HG02840 (cell line): ENCODE measurements around the gene LDB3.
"Not testable (repeated sequence)": the region's sequence is repeated elsewhere in the genome, so short reads cannot be mapped to it uniquely, and the experiment has no call there.

Source experiments
- ATAC-seq: cut with Tn5 transposase; IDR thresholded peaks from one replicate; pipeline ENCODE4 v1.9.1; 2021; ENCODE audit warnings: mild to moderate bottlenecking, moderate library complexity, moderate number of reproducible peaks; ENCODE audit not compliant: unreplicated experiment, low FRiP score

LDB3 gene

DNA sequence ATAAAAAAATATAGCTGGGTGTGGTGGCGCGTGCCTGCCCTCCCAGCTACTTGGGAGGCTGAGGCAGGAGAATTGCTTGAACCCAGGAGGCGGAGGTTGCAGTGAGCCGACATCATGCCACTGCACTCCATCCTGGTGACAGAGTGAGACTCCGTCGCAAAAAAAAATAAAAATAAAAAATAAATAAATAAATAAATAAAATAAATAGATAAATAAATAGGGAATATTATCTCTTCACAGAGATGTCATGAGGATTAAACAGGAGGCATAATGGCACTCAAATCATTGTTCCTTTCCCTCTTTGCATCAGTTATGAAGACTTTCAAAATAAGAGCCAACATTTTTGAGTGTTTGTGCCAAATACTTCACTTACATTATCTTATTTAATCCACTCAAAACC lies 56.1 kb downstream of the LDB3 start:
- ATAC-seq = no peak

DNA sequence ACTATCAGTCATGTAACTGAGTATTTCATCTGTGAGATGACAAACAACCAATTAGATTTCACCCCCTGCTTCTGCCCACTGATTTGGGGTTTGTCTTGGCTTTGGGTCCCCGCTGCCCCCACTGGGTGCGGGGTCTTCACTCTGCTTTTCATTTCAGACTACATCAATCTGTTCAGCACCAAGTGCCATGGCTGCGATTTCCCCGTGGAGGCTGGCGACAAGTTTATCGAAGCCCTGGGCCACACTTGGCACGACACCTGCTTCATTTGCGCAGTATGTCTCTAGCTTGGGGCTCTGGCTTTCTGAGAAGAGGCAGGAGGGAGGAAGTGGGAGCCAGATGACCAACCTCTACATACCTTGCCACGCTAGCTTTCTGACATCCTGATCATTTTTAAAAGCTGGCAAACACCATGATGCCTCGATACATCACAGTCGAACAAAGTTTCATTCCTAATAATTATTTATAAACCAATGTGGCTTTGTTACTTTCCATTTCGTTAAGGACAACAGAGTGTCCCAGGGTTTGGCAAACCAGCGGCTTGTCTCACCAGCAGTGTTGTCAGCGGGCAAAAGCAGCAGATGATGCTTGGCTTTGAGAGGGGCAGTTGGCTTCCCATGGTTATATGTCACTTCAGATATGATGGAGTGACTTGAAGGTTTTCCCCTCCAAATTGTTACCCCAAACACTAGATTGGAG lies 57.8 kb downstream of the LDB3 start:
- ATAC-seq = no peak

DNA sequence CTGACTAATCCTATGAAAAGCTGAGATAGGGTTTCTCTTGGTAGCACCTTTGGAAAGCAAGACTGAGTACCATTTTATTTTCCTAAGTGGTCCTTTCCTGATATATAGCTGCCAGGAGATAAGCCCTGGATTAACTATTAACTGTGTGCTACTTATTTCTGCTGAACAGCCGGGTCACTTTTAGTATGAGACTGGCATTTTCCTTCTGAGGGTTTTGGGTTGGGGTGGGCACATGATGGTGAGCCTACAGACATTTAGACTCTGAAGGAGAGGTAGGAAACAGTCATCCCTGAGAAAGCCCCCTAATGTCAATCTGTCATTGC lies 58.3 kb downstream of the LDB3 start:
- ATAC-seq = no peak

DNA sequence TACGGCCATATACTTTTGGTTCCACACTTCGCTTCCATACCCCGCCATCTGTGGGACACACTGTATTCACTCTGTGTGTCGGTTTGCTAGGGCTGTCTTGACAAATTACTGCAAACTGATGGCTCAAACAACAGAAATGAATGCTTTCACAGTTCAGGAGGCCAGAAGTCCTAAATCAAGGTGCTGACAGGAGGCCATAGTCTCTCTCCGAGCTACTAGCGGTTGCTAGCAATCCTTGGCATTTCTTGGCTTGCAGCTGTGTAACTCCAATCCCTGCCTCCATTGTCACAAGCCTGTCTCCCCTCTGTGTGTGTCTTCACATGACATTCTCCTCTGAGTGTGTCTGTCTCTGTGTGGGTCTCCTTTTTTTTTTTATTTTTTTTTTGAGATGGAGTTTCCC lies 59.2 kb downstream of the LDB3 start:
- ATAC-seq = no peak

DNA sequence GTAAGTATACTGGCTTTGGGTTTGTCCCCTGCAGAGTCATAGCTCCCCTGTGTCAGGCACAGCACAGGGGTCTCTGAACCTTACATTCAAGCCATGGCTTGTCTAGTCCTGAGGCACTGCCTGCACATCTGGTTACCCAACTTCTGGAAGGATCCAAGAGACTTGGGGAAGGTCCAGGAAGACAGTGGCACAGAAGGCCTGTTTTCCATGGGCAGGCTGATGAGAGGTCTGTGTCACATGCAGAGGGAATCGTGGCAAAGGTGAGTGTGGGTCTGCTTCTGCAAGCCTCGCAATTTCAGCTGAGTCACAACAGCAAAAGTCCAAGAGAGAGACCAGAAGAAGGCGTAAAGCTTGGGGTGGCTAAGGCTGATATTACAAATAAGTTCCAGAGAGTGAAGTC lies 59.7 kb downstream of the LDB3 start:
- ATAC-seq = no peak

DNA sequence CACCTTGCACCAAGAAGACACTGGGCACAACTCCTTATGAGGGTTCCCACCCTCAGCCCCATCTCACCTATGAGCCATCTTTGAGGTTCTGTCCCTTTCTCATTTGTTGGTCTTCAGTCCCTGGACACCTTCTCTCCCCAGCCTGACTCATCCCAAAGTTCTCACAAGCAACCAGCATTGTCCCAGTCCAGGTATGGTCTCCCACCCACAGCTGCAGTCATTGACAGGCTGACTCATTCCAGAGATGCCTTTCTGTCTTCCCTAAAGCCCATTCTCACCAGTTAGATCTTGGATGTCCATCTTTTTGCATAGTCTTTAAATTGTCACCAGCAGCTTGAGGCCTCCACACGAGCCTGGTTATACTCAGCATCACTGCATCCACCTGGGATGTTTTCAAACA lies 61.4 kb downstream of the LDB3 start:
- no peak for ATAC-seq

DNA sequence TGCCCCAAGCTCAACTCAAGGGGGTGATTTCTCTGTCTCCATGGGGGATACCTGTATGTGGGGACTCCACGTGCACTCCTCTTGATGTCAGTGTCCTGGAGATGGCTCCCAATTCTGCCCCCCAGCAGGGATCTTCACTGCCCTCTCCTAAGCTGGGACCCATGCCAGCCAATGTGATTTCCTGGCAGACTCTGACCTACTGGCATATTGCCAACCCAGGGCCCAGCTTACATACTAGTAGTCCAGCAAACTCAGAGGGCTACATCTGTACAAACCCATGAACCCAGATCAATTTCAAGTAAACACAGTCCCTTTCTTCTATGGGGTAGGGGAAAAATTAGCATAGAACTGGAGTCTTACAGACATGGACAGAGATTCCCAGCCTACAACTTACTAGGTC lies 61.9 kb downstream of the LDB3 start:
- no peak for ATAC-seq

DNA sequence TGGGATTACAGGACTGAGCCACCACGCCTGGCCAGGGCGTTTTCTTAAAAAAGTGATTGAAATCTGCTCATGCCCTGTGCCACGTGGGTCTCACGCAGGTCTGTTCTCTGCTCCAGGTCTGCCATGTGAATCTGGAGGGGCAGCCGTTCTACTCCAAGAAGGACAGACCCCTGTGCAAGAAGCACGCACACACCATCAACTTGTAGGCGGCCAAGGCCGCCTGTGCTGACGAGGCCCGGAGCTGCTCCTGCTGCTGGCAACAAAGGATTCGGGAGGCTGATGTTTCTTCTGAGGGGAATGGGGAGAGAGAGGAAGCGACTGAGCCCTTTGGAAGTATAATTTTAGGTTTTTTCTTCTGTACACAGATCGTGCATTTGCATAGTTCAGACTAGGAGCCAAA lies 64.5 kb downstream of the LDB3 start:
- no peak for ATAC-seq

DNA sequence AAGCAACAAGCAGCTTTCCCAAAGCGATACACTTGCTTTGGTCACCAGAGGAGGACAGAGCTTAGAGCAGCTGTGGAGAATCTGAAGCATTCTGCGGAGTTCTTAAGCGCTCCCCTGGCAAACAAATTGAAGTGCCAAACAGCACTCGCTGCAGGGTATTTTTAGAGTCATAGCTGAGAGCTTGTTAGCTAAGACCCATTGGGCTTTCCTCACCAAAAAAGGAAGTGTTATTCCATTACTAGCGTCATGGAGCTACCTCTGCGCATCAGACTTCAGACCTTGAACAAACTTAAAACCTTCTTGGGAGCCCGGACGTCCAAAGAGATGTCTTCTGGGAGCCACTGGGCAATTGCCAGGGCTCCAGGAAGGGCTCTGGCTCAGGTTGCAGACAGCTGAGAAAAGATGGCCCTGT lies 65.0 kb downstream of the LDB3 start:
- no peak for ATAC-seq

DNA sequence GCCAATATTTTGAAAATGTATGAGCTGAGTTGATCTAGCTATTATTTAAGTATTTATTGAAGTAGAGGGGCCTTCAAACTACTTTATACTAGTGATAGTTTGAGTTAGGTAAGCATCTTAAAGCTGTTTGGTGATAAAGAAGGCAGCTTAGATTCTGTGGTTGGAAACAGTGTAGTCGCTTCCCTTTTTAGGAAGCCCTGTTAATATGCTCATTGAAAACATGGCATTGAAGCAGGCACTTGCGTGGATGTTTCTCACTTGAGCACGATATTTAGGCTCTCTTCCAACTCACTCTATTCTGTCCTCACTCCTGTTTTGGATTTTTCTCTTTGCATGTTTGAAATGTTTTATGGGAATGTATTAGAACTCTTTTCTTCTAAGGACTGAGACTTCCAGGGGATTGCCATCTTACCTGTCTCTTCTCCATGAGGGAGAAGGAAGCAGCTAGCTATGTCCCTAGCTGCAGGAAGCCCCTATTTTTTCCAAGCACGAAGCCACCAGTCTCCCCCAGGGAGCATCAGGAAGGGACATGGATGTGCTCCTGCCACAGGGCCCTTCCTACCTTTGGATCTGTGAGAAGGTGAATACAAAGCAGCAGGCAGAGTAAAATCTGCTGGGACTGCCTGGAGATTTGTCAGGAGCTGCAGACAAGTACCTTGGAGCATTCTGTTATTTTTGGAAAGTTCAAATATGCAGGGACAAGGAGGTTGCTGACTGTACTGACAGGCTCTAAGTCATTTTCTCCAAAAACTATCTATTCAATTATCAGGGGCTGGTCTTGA lies 66.1 kb downstream of the LDB3 start:
- no peak for ATAC-seq

DNA sequence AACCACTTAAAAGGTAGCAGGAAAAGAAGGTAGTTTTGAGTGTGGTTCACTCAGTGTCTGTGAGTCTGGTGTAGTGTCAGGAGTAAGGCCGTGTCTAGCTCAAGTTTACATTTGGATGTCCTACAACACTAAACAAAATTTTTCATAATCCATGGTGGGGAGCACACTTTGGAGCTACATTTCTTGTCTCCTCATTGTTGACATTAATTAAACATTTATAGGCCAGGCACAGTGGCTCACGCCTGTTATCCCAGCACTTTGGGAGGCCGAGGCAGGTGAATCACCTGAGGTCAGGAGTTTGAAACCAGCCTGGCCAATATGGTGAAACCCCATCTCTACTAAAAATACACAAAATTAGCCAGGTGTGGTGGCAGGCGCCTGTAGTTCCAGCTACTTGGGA lies 67.0 kb downstream of the LDB3 start:
- ATAC-seq = not testable (repeated sequence)

DNA sequence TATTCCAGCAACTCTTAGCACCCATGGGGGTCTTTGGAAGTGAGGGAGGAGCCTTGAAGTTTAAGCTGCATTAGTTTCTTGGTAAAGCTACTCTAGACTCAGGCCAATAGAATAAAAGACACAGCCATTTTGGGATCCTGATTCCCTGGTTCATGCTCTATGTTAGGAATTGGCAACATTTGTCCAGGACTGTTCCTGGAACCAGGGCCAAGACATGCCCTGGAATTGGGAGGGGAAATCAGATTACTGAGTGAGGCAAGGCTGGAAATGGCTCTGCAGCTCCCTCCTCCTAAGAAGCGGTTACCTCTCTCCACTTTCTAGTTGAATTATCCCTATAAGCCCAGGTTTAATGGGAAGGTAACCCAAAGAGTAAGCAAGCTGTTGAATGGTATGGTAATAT lies 73.9 kb downstream of the LDB3 start:
- ATAC-seq = no peak

DNA sequence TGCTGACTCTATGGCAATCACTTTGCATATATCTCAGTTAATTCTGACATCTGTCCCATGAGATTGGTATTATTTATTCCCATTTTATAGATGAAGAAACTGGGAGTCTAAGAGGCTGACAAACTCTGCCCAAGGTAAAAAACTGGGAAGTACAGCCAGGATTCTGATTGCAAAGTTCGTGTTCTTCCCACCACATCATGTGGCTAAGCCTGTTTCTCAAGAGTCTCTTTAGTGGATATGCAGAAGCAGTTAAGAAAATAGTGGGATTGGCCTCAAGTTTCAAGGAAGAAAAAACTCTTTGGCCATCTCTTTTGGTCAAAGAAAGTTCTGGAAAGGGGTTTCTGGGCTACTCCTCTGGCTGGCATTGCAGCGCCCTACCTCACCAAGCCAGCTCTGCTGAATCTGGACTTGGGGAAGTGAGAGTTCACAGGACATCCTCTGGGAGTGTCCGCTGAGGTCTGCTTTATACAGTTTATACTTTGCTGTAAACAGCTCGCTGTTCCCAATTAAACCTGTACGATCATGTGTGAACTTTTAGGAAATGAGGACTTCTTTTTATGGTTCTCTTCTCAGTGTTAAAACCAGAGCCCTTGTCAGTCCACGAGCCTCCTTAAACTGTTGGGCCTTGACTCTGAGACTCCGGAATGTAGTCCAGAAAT lies 75.9 kb downstream of the LDB3 start:
- no peak for ATAC-seq

DNA sequence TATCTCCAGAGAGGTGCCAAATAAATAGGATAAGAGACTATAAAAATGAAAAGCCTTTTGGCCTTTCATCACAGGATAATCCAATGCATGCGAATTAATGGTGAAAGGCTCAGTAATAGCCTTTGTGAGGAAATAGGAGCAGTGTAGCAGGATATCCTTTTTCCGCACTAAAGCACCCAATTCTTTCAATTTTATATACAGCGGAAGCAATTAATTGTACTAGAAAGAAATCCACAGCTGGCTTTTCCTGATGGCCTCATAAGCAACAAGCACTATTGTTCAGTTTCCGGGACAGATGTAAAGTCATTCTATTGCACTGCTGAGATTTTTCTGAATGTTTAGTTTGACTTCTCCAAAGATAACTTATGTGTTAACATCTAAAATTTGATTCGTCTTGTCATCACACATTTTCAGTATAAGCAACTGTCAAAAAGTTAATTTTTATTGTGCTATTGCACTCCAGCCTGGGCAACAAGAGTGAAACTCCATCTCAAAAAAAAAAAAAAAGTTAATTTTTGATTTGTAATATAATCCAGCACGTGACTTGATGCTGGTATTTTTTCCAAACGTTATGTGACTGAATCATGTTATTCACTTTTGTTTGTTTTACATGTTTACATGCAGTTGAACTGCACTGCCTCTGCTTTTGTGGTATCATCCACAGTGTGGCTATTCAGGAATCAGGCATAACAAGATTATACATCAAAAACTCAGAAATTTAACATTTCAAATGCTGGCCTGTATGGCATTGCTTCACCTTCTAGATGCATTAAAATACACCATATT lies 79.7 kb downstream of the LDB3 start:
- no peak for ATAC-seq

DNA sequence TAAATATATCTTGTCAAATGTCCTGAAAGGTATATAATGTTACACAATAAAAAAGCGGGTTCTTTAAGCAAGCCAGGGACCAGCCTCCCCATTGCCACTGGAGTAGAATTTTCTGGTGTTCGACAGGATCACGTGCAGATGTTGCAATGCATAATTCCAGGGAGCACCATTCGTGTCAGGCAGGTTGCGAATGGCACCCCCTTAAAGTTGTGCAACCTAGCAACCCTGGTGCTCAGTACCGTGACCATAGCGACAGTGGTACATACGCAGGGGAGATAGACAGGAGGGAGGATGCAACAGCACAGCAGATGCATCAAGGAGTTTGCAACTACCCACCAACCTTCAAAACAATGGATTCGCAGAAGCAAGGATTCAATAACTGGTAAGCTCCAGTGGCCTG lies 81.5 kb downstream of the LDB3 start:
- no peak for ATAC-seq

DNA sequence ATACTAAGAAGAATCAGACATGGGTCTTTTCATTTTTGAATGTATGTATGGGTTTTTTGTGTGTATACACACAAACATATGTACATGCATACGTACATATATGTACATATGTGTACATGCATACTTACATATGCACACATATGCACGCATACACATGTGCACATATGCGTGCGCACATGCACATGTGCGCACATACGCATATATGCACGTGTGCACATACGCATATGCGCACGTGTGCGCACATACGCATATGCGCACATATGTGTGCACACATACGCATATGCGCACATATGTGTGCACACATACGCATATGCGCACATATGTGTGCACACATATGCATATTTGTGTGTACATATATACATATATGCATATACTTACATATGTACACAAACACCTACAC lies 83.2 kb downstream of the LDB3 start:
- no peak for ATAC-seq

DNA sequence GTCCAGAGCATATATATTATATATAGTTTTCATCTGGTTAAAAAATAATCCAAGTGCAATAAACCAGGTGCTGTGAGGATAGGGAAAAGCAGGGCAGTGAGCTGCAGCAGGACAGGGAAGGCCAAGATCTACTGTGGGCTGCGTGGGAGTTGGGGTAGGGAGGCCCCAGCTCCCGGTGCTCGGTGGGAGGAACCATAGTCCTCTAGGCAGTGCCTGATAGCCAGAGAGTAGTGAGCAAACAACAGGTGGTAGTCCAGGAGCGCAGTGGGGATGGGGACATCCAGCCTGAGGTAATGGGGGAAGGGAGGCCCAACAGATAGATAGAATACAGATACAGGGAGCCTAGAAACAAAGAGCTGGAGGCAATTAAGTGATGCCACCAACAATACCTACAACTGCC lies 84.0 kb downstream of the LDB3 start:
- no peak for ATAC-seq

DNA sequence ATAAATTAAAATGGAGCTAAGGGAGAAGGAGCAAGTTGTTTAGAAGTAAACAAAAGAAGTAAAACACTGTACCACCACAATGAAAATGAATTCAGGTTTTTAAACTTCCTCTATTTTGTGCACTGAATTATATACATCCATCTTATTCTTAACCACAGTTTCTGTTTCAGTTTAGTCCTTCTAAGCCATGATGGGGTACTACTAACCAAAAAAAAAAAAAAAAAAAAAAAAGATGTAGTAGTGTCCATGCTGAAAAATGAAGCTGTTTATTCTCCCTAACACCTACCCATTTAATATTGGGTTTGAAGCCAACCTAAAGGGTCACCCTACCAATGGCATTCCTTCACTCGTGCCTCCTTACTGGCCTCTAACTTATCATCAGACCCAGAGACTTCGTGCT lies 84.7 kb downstream of the LDB3 start:
- ATAC-seq = no peak

DNA sequence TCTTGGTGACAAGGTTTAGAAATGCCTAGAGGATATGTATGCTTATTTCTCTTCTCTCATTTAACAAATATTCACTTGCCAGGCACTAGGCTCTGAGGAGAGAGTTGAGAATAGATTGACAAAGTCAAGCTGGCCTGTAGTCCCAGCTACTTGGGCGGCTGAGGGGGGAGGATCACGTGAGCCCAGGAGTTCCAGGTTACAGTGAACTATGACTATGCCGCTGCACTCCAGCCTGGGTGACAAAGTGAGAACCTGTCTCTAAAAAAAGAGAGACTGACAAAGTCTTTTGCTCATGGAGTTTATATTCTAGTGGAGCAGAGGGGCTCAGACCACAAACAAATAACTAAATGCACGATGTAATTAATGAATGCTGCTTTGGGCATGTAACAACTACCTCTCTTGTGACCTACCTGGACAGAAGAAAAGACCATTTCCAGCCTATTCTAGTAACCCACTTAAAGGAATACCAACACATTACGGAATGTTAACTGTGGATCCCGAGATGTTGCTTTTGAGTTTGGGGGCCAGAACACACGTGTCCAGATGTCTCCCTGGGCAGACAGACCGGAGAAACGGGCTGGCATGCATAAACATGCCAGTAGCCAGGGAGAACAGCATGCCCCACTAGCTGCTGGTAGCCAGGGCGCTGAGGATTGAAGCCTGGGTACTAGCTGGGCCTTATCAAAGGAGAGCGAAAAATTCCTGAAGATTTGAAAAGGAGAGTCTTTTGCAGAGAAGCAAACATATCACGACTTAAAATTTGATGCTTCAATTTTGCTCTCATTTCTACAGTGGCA lies 85.5 kb downstream of the LDB3 start:
- no peak for ATAC-seq

DNA sequence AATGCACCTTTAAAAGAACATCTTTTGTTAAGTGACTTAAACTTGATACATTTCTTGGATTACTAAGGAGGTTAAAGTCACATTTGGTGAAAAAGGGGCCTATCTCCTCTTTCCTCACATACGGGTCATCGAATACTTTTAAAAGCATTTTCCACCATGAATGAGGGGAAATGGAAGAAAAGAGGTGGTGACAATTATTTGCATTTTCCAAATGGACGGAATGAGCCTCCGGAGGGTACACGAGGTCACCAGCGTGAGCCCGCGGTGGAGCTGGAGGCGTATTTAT lies 87.1 kb downstream of the LDB3 start:
- ATAC-seq = no peak
